ENCODE data around the gene RNF224.
"Not testable (repeated sequence)": the region's sequence is repeated elsewhere in the genome, so short reads cannot be mapped to it uniquely, and the experiment has no call there.

RNF224 gene

DNA sequence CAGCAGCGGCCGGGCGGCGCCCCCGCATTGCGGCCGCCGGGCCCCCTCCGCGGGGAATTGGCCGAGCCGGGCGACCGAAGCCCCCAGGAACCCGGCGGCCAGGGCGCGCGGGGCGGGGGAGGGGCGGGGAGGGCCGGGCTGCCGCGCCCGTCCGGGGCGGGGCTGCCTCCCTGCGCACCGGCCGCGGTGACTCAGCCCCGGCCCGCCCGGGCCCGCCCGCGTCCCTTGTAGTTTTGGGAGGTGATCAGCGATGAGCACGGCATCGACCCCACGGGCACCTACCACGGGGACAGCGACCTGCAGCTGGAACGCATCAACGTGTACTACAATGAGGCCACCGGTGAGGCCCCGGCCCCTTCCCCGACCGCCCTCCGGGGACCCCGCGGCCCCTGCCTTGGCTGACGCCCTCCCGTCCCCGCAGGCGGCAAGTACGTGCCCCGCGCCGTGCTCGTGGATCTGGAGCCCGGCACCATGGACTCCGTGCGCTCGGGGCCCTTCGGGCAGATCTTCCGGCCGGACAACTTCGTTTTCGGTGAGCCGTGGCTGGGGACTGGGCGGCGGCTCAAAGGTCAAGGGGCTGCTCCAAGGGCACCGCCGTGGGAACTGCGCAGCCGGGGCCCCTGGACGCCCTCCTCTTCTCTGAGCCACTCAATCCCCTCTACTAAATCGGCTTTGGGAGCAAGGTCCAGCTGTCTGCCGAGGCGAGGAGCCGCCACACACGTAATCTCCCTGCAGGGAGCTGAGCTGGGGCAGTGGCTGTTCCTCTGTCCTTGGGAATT, 14.4 kb downstream of the RNF224 start:
- TF ChIP-seq, protein P1, sequence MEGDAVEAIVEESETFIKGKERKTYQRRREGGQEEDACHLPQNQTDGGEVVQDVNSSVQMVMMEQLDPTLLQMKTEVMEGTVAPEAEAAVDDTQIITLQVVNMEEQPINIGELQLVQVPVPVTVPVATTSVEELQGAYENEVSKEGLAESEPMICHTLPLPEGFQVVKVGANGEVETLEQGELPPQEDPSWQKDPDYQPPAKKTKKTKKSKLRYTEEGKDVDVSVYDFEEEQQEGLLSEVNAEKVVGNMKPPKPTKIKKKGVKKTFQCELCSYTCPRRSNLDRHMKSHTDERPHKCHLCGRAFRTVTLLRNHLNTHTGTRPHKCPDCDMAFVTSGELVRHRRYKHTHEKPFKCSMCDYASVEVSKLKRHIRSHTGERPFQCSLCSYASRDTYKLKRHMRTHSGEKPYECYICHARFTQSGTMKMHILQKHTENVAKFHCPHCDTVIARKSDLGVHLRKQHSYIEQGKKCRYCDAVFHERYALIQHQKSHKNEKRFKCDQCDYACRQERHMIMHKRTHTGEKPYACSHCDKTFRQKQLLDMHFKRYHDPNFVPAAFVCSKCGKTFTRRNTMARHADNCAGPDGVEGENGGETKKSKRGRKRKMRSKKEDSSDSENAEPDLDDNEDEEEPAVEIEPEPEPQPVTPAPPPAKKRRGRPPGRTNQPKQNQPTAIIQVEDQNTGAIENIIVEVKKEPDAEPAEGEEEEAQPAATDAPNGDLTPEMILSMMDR (IDR thresholded peaks at IDR 0.05; ENCODE audit: insufficient read depth, low read length, poor library complexity, severe bottlenecking) = no peak
- peak overlapping the region; percentile 95 for H3K4me3 ChIP-seq (replicated peaks; ENCODE audit: low read depth, low read length)
- no peak for DNase-seq (ENCODE audit: extremely low read depth, insufficient read length)
- H3K36me3 ChIP-seq (ENCODE audit: control insufficient read depth, insufficient read depth, low read length) = peaks cover 18% of the 10 kb centered on the region
- H3K27me3 ChIP-seq (replicated peaks; ENCODE audit: control insufficient read depth, insufficient read depth, low read length) = no peaks in the 10 kb centered on the region

DNA sequence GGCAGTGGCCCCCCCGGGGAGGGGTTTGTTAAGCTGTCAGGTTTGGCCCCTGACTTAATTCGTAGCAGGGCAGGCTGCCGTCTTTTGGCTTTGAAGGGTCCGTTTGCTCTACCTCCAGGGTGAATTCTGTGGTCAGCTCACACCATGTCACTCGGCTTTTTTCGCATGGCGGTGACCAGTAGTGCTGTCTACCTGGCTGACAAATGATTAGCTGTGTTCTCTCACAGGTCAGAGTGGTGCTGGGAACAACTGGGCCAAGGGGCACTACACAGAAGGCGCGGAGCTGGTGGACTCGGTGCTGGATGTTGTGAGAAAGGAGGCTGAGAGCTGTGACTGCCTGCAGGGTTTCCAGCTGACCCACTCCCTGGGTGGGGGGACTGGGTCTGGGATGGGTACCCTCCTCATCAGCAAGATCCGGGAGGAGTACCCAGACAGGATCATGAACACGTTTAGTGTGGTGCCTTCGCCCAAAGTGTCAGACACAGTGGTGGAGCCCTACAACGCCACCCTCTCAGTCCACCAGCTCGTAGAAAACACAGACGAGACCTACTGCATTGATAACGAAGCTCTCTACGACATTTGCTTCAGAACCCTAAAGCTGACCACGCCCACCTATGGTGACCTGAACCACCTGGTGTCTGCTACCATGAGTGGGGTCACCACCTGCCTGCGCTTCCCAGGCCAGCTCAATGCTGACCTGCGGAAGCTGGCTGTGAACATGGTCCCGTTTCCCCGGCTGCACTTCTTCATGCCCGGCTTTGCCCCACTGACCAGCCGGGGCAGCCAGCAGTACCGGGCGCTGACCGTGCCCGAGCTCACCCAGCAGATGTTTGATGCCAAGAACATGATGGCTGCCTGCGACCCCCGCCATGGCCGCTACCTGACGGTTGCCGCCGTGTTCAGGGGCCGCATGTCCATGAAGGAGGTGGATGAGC, 15.2 kb downstream of the RNF224 start:
- Histone ChIP-seq H3K36me3 (ENCODE audit: control insufficient read depth, insufficient read depth, low read length) (peaks cover 18% of the 10 kb centered on the region), H3K27me3 (replicated peaks; ENCODE audit: control insufficient read depth, insufficient read depth, low read length) (no peaks in the 10 kb centered on the region), H3K4me3 (replicated peaks; ENCODE audit: low read depth, low read length) (peak overlapping the region; percentile 95)
- TF ChIP-seq, protein P1 (IDR thresholded peaks at IDR 0.05; ENCODE audit: insufficient read depth, low read length, poor library complexity, severe bottlenecking) = no peak
- no peak for DNase-seq (ENCODE audit: extremely low read depth, insufficient read length)

DNA sequence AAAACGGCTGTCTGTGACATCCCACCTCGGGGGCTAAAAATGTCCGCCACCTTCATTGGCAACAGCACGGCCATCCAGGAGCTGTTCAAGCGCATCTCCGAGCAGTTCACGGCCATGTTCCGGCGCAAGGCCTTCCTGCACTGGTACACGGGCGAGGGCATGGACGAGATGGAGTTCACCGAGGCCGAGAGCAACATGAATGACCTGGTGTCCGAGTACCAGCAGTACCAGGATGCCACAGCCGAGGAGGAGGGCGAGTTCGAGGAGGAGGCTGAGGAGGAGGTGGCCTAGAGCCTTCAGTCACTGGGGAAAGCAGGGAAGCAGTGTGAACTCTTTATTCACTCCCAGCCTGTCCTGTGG, 15.9 kb downstream of the RNF224 start:
- DNase-seq (ENCODE audit: extremely low read depth, insufficient read length); H3K27me3 ChIP-seq (replicated peaks; ENCODE audit: control insufficient read depth, insufficient read depth, low read length); H3K4me3 ChIP-seq (replicated peaks; ENCODE audit: low read depth, low read length): not testable (repeated sequence)
- H3K36me3 ChIP-seq (ENCODE audit: control insufficient read depth, insufficient read depth, low read length) = peaks cover 18% of the 10 kb centered on the region

DNA sequence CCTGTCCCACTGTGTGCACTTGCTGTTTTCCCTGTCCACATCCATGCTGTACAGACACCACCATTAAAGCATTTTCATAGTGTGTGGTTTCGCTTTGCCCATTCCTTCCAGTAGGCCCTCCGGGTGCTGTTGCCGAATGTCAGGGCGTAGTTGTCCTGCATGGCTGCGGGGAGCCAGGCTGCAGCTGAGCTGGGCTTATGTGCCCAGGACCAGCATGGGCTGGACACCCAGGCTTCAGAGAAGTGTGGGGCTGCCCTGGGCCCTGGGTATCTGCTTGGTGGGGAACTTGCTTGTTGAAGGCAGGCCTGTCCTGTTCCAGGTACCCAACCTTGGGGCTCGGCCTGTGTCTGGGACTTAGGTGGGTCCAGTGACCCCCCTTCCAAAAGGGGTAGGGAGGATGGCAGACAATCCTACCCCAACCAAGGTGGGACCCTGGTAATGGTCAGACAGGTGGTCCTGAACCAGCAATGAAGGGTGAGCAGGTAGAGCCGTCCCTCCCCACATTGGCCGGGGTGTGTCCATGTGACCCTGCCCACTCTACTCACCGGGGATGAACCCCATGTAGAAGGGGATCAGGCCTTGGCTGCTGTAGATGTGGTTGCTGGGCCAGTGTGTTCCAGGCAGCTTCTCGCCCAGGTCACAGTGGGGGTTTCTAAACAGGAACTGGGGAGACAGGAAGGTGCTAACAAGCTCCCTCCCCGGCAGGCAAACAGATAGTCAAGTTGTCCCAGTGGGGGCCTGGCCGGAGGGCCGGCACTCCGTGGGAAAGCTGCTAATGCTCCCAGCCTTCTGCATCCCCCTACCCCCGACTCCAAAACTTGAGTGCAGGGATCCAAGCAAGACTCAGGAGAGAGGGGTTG, 16.6 kb downstream of the RNF224 start:
- H3K4me3 ChIP-seq (replicated peaks; ENCODE audit: low read depth, low read length) = no peak overlapping the region
- no peak for DNase-seq (ENCODE audit: extremely low read depth, insufficient read length)
- no peaks in the 10 kb centered on the region for H3K27me3 ChIP-seq (replicated peaks; ENCODE audit: control insufficient read depth, insufficient read depth, low read length)
- TF ChIP-seq, protein P1 (IDR thresholded peaks at IDR 0.05; ENCODE audit: insufficient read depth, low read length, poor library complexity, severe bottlenecking) = no peak
- H3K36me3 ChIP-seq (ENCODE audit: control insufficient read depth, insufficient read depth, low read length) = peaks cover 18% of the 10 kb centered on the region

DNA sequence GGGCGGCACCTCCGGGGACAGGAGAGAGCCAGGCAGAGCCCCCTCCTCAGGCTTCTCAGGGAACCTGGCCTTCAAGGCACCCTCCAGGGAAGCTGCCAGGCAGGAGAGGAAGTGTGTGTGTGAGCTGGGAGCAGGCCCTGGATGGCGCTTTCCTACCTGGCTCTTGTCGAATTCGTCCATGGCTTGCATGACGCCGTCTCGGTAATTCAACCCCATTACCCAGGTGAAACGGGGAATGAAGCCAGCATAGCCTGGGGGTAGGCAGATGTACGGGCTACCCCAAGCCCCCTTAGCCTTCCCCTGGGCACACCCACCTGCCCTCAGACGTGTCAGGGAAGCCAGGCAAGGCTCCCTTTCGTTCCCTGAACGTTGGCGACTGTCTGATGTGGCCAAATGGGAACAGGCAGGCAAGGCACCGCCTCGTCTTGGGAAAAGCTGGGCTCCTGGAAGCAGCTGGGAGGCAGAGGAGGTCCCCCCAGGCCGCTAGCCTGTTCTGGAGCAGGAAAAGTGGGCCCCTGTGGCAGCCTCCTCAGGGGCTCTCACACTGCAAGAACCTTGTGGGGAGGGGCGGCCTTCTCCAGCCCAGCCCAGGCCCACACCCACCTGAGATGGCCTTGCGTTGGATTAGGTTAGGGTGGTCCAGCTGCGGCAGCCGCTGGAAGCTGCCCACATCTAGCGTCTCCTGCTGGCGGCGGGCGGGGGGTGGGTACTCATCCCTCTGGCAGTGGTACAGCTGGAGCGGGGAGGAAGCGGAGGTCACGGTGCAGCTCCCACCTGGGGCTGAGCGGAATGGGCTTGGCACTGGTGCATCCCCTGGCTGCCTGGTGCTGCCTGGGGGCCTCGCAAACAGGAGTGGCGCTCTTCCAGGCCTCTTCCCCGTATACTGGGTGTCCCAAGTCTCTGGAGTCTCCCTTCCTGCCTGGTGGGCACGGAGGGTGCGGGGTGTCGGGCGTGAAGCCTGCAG, 17.5 kb downstream of the RNF224 start:
- no peak for DNase-seq (ENCODE audit: extremely low read depth, insufficient read length)
- H3K27me3 ChIP-seq (replicated peaks; ENCODE audit: control insufficient read depth, insufficient read depth, low read length) = no peaks in the 10 kb centered on the region
- TF ChIP-seq, protein P1 (IDR thresholded peaks at IDR 0.05; ENCODE audit: insufficient read depth, low read length, poor library complexity, severe bottlenecking) = no peak
- no peak overlapping the region for H3K4me3 ChIP-seq (replicated peaks; ENCODE audit: low read depth, low read length)
- H3K36me3 ChIP-seq (ENCODE audit: control insufficient read depth, insufficient read depth, low read length) = peaks cover 18% of the 10 kb centered on the region
